ENCODE data around the gene ZNF22.

ZNF22 gene

DNA sequence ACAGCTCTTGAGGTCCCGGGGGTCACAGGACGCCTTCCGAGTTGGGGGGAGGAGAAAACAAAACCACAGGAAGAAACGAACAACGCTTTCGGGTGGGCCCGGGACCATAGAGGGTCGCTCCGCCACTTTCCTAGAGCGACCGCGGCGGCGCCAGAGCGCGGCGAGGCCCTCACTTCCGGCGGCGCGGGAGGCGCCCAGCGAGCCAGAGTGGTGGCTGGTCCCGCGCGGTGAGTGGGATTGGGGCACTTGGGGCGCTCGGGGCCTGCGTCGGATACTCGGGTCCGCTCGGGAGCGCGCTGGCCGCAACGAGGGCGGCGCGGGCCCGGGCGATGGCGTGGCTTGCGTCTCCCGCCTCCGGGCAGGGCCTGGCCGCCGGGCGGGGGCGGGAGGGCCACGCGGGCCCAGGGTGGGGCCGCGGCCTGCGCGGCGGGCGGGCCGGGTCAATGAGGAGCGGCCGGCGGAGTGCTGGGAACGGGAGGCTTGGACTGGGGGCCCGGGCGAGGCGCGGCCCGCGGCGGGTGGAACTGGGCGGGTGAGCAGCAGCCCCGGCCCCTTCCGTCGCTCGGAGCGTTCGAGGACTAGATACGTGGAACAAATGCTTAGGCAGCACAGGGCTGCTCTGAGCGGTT lies at the start of gene ZNF22:
Gene ZNF22 (plus strand): TSS at position 172 of the 629 bp plus-strand sequence. CDS start 2,446 bp downstream, outside the sequence.
- DNase-seq: peak; percentile 13 to 48 (median 36)

DNA sequence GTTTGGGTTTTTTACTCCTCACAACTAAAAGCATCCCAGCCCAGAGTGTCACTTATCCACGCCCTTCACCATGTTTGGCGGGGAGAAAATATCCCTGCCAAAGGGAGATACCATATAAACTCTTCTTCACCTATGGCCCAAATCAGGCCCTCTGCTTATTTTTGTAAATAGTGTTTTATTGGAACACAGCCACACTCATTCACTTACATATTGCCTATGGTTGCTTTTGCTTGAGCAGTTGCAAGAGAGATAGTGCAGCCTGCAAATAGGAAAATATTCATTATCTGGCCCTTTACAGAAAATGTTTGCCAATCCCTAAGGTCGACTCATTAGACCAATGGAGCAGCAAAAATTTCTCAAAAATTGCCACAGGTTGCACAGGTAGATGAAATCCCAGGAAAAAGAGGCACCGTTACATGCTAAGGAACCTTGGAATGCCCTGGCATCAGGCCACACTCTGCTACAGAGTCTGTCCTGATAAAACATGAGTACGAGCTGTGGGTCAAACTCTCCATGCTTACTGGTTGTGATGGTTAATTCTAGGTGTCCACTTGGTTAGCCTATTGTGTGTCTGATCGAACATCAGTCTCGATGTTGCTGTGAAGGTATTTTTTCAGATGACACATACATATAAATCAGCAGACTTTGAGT lies 49.0 kb upstream of the ZNF22 start:
- no peak for DNase-seq

DNA sequence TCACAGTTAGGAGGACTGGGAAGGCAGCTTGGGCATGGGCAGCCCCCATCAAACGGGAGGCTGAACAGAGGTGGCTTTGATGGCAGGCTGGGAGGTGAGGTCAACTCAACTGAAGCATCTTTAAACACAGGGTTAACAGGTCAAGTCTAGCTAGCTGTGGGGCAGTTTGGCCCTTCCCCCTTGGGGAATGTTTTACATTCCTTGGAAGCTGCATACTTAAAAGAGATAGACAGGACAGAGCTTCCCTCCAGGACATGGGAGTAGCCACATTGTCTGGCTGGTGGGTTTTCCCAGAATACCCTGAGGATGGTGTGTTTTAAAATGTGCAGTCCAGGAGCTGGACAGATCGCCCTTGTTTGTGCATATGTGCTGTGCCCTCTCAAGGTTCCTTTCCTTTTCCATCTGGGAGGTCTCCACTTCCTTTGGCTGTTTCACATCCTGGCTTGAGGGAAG lies 47.9 kb upstream of the ZNF22 start:
- no peak for DNase-seq

DNA sequence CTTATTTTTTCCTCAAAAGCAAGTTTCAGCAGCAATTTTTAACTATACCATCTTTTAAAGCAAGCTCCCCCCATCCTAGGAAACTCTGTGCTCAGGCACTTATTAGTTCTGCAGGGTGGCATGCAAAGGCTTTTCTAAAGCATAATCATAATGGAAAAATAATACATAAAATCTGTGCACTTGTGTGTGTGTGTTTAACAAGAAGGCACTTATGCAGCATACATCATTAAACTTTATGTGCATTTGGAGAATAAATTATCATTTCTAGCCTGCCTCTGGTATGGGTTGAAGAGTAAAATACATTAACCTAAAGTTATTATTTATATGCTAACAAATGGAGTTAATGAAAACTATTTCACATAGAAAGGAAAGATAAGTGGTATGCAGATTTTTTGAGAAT lies 46.7 kb upstream of the ZNF22 start:
- no peak for DNase-seq

DNA sequence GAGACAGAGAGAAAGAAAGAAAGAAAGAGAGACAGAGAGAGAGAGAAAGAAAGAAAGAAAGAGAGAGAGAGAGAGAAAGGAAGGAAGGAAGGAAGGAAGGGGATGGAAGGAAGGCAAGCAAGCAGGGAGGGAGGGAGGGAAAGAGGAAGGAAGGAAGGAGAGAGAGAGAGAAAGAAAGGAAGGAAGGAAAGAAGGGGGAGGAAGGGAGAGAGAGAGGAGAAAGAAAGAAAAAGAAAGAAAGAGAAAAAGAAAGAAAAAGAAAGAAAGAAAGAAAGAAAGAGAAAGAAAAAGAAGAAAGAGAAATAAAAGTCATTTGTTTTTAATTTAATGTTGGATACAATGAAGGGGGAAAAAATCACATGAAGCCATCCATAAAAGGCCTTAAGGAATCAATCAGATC lies 45.8 kb upstream of the ZNF22 start:
- no peak for DNase-seq

DNA sequence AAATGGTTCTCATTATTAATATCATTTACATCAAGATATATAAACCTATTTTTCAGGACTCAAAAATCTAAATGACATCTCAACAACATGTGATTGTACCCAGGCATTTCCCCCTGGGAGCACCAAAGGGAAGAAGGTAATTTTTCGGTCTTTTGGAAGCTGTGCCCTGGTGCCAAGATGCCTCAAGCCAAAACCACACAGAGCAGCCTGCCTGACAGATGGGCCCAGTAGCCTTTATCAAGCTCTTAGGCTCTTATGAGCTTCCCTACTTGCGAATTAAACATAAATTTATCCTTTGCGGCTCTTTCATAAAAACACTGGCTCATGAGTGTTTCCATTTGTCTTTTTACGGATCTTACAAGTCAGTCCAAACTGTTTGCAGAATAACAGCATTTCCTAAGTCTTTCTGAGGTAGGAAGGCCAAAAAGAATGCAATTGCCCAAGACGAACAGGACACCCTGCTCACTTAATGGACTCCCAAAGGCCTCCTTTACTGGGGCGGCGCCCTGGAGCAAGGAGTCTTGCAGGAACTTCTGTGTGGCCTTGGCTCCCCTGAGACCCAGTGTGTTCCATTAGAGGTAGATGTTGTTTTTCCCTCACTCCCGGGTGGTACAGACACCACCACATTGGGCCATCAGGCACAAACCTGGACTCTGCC lies 45.2 kb upstream of the ZNF22 start:
- no peak for DNase-seq

DNA sequence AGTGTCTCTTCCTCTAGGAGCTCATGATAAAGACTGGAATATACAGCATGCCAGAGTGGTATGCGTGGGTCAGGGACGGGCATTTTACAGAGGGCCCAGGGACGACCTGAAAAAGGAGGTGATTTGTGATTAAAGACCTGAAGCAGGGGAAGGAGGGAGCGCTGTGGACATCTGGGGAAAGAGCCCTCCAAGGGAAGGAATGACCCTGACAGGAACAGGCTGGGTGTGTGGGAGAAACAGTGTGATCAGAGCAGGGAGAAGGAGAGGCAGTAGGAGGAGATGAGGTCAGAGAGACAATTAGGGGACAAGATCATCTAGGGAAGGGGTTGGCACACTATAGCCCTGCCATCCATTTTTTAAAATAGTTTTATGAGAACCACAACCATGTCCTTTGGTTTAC lies 44.5 kb upstream of the ZNF22 start:
- no peak for DNase-seq

DNA sequence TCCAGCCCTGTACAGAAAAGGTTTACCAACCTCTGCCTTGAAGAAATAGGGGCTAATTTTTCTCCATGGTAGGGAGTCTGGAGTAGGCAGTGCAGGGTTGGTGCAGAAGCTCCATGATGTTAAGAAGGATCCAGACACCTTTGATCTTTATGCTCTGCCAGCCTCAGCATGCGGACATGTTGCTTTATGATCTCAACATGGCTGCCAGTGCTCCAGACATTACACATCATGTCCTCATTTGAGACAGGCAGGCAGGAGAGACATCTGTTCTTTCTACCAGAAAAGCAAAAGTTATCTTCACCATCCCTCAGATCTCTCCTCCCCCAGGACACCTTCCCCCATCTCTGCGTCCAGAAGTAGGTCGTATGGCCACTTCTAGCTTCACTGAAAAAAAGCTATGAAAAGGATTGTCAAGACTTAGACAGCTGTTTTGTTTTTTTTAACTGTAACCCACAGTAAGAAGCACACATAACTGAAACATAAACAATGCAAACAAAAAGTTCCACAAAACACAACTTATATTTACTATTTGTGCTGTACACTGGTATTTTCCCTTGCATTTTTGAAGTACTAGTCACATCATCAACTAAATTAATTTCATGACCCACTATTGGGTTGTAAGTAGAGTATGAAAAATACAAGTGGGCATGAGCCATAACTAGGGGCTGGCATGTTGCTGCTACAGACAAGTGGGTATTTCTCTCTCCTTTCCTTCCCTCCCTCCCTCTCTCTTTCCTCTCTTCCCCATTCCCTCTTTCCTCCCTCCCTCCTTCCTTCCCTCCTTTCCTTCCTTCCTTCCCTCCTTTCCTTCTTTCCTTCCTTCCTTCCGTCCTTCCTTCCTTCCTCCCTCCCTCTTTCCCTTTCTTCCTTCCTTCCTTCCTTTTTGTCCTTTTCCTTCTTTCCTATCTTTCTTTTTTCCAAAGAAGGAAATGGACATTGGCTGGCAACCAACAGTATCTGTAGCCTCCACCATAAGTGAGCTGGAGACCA lies 43.7 kb upstream of the ZNF22 start:
- no peak for DNase-seq

DNA sequence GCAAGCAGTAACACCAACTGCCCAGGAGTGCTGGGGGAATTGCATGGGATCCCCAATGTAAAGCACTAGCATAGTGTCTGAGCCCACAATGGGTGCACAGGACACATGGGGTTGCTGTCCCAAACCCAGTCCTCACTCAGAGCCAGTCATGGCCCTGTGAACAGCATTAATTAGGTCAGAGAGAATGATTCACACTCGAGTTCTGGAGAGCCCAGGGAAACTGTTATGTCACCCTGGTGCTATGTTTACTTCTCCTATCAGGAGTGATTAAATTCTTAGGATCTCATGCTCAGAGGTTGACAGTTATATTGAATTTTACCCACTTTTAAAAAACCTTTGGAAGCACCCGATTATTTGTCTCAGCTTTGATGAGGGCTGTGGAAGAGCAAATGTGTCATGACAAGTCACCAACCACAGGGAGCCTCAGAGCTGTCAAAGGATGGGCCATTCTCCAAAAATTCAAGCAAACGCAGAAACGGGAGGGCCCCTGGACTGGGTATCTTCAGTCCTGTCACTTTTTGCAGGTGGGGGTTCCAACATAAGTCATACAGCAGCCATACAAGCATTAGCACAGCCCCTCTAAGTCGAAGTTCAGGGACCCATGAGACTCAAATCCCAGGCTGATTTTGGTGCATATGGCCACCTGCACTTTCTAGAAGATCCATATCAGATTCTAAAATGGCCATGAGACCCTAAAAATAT lies 42.4 kb upstream of the ZNF22 start:
- no peak for DNase-seq

DNA sequence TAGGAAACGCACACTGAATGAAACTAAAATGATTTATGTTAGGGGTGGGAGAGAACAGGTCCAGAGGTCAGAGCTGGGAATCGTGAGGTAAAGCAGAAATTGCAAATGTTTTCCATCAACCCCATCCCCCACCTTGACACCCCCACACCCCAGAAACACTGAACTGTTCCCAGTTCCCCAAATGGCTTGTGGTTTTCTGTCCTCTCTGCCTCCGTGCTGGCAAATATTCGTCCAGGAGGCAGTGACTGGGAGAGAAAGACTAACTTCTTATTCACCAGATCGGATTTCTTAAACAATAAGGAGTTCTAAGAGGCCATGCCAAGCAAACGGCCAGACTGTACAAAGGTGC lies 41.9 kb upstream of the ZNF22 start:
- DNase-seq: no peak

DNA sequence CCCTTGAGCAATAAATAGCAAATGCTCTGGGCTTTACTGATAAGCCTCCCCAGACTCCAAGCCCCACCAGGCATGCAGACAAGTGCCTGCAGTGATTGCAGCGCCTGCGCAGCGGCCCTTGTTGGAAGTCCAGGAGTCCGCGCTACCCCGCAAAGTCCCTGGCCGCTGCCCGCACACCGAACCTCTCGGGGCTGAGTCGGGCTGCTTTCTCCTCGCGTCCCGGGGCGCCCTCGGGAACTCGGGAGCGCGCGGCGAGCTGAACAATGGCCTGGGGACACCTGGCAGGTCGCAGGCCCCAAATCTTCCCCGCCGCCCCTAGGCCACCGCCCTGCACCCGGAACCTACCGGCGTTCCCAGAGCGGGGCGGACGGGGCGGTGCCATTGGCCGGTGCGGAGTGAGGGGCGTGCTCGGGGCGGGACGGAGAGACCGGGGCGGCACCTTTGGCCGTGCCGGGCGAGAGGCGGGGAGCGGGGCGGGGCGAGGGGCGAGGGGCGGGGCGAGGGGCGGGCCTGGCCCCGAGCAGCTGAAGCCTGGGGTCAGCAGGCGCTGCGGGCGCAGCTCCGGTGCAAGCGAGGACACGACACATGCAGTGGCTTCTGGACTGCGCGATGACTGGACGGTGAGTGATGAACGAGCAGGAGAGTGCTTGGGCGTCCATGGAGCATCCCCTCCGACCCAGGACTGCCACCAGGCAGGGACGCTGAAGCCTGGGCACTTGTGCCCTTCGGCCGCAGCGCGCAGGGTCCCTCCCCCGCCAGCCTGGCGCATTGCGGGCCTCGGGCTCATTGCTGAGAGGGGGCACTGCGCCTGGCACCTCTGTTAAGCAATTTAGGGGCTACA lies 41.3 kb upstream of the ZNF22 start, which contains the start of gene RASSF4:
Gene RASSF4 (plus strand): TSS at position 556 of the 841 bp plus-strand sequence. CDS start 10,401 bp downstream, outside the sequence.
- peak; percentile 81 to 87 (median 82) for DNase-seq

DNA sequence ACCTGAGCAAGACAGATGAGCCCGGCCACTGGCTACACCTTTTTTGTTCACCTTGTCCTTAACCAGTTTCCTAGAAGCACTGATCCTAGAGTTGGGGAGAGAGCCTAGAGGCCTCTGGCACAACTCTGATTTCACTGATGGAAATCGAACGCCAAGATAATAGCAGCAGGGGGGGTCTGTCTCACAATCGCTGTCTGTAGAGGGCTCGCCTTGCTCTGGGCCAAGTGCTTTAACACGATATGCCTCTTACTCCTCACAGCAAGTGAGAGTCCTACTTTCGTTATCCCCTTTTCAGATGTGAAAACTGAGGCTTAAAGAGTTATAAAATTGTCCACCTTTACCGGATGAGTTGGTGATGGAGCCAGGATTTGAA lies 40.6 kb upstream of the ZNF22 start:
- DNase-seq: no peak

DNA sequence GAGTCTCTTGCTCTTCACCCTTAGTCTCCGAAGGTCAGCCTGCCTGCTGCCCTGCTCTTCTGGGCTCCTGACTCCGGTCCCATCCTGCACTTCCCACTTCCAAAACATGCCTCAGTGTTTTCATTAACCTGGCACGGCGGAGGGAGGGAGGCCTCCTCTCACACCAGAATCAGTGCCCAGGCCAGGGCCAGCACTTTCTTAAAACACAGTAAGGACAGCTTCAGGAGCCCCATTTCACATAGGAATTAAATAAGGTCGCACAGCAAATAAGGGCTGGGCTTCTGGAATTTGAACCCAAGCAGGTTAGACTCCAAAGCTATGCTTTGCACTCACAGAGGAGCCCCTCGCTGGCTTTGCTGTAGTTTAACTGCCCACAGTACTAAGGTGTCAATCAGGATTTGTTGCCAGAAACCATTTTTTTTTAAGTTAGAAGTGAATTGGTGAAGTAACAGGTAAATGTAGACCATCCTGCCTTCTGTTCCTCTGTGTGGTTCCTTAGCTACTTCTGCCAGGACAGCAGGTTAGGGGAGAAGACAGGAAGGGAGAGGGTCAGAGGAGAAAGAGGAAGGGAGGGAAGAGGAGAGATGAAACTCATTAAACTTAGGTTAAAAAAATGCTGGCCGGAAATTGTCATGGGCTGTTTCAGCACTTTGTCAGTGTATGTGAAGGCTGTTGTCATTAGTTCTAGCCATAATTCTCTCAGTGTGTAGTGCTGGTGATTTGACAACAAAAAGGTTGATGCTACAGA lies 40.1 kb upstream of the ZNF22 start:
- DNase-seq: no peak

DNA sequence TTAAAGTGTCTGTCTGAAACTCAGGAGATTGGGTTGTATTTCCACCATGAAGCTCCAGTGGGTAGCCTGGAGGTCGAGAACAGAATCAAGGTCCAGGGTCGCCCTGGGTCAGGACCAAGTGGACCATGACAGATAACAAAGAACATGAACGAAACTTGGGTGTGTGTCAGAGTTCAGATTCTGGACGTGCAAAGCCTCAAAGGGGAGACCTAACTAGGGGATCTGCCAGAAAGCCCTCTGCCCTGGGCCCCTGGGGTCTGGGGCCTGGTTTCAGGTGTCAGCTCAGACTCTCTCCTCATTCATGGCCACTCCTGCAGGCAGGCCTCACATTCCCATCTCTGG lies 39.5 kb upstream of the ZNF22 start:
- no peak for DNase-seq

DNA sequence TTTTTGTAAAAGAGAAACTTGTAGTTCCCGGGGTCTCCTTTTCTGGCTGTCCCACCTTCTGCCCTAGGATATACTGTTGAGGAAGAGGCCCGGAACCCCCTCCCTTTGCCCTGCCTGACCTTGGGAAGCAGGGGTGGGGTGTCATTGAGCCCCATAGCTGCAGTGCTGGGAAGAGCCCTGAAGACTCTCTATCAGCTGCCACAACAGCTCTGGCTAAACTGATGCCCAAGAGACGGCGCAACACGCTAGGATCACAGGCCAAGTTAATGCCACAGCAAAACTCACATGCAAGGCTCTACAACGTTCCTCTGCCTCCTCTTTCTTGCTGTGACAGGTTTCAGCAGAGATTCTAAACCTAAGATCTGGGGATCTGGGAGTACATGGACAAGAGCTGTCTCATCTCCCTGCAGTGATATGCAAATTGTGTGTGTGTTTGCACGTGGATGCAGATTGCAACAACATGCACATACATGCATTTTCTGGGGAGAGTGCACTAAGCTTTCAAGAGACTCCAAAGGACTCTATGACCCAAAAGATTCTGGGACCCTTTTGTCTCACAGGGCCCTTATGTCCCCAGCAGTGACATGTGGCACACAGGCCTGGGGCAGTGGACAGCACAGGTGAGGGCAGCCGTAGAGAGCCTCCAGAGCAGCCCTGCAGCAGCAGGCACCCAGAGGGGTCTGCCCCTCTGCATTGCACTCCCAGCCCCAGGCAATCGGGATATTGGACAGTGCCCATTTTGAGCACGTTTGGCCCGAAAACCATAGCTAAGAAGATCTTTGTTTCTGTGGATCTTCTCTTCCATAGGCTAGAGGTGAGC lies 38.6 kb upstream of the ZNF22 start:
- no peak for DNase-seq

DNA sequence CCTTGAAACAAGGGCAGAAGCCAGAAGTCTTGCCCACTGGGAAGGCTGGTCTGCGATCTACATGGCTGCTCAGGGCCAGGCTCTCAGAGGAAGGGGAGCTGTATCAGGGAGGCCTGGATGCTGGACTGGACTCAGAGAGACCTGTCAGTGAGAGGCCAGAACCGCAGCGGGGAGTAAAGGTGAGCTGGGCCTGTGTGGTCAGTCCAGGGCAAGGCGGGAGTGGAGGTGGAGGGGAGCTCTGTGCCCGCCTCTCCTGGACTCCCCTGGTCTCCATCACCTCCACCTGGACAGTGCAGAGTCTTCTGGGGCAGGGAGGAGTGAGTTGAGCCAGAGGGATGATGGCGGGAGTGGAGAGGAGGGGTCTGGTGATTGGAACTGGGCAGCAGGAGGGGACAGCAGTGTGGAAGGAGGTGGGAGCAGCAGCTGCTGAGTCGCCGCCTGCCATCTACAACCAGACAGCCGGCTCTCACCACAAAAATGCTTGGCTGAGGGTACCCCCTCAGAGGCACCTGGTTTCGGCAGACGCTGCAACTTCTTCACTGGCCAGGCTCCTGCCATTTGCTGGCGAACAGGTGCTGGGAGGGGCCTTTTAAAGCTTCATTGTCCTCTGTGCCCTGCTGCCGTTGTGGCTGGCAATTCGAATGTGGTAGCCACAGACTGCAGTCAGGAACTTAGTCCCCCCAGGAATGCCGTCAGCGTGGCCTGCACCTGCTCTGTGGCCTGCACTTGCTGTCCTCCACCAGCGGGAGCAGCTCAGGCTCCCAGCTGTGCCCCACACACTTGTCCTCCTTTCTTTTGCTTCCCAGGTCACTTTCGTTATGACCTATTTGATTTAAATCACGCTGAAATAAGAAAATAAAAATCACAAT lies 37.6 kb upstream of the ZNF22 start:
- no peak for DNase-seq

DNA sequence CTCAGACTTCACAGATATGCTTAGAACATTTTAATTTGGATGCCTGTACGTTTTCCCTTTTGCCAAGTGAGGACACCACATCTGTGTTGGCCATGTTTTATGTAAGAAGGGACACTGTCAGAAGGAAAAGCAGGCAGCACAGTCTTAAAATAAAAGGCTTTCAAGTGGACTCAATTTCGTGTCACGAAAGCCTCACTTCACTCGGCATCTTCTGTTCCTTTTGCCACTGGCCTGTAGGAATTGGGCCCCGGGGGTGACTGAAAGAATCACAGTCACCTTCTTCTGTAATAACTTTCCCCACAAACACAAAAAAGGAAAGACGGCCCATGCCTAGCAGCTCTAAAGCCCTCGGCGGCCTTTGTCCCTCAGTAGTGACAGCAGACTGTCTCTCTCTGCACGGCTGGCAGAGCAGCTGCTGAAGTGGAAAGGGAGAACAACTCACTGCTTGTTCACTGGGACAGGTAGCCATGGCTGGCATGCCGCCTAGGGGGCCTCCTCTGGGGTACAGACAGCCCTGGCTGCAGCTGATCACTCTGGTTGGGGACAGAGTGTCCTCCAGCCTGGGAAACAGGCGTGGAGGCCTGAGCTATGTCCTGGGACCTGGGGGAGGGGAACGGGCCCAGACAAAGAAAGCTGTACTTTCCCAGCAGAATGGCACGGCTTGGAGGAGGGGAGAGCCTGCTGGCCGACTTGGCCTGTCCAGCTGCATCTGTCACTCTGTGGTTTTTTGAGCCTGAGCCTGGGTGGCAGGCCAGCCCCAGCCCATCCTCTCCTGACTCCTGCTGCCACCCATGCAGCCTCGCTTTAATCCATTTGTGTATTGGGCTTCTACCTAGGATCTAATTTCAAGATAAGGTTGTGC lies 36.7 kb upstream of the ZNF22 start:
- no peak for DNase-seq

DNA sequence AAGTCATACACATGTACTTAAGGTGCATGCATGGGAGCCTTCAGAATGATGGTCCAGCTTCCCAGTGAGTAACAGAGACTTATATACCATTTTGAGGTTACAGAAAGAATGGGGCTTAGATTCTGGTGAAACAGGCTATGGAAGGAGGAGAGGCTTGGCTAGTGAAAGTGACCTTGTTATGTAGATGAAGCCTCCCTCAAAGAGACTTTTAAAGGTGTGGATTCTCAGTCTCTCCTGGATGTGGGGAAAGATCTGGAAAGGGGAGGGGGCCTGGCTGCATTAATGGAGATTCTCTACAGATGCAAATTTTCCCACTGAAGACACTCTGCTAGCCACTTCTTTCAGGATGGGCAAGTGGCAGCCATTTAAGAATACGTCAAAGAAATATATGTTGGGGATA lies 35.6 kb upstream of the ZNF22 start:
- no peak for DNase-seq

All from activated CD4-positive, CD25-positive, alpha-beta regulatory T cell (primary cell).